ENCODE results near the gene FAM177B.

Gene FAM177B

DNA sequence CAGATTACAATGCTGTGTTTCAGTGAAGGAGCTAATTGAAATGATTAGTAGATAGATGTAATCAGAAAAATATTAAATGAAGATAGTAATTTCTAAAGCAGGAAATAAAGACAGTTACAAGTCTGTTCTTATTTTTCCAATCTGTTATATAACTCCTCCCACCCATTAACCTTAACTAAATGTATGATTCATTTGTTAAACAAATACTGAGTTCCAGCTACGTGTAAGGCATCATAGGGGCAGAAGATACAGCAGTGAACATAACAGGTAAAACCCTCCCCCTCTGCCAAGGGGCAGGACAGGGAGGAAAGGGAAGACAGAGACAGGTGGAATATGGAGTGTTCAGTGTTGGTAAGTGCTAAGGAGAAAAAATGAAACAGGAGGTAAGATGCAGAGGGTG, at the start of gene FAM177B:
Gene FAM177B (plus strand): TSS at position 231 of the 400 bp plus-strand sequence. CDS start 9,344 bp downstream, outside the sequence.
- DNase-seq, result no peak

DNA sequence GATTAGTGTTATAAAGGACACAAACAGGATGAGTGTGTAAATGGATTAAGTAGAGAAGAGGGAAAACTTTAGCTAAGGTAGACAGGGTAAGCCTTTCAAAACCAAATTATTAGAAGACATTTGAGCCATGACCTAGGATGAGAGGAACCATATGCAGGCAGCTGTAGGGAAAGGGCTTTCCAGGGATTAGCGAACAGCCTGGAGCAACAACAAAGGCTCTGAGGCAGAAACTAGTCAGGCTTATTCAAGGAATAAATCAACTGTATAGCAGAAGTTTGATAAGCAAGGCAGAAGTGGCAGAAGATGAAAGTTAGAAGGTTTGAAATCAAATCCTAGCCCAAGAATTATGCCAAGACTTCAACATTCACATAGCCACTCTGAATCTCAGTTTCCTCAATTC, 46.0 kb upstream of the FAM177B start:
- DNase-seq, result no peak

DNA sequence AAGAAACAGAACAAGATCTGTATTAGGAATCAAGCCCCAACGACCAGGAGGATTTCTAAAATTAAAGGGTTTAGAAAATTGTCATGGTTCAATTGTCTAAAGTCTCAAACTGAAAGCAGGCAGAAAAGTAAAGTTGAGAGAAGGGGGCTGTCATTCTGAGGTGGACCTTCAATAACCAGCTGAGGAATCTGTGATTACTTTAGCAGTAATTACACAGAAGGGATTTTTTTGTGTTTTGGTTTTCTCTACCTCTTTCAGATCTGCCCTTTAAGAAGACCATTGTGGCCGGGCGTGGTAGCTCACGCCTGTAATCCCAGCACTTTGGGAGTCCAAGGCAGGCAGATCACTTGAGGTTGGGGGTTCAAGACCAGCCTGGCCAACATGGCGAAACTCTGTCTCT, 42.1 kb upstream of the FAM177B start:
- DNase-seq, result no peak

DNA sequence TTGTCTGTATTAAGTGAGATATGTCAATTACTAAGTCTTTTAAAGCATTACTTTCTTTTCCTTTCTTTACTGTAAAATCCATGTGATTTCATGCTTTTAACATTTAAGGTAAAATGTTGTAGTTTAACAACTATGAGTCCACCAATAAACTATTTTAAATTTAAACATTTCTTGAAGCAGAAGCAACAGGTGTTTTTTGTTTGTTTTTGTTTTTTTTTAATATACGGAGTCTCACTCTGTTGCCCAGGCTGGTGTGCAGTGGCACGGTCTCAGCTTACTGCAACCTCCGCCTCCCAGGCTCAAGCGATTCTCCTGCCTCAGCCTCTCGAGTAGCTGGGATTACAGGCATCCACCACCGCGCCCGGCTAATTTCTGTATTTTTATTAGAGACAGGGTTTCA, 40.3 kb upstream of the FAM177B start:
- no peak for DNase-seq

DNA sequence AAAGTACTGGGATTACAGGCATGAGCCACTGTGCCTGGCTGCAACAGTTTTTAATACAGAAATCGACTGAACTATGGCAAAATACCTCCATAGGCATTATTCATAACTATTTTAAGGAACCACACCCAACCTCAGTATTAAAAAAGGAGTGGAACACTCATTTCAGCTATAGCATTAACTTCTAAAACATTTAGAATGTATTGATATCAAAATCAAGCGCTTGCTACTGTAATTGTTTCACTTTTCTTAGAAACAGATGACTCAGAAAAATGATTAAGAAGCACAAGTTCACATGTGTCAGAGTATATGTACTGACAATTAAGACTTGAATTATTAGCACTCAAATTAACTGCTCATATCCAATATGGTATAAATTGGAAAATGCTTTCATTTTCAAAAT, 39.8 kb upstream of the FAM177B start:
- DNase-seq, result no peak

DNA sequence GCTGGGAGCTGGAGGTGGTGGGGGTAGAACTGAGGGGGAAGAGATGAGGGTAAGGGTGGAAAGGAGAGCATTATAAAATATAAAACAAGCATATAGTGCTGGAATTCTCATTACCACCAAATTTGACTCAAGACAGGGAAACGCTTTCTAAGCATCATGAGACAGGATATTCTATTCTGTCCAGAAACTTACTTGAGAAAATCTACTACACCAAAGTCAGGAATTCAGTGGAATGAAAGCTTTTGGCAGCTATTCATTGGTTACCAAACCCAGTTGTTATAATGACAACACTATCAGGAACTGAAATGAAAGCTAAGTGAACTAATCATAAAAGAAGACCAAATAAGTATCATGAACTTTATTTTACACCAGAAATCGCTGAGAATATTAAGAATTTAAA, 39.2 kb upstream of the FAM177B start:
- no peak for DNase-seq

DNA sequence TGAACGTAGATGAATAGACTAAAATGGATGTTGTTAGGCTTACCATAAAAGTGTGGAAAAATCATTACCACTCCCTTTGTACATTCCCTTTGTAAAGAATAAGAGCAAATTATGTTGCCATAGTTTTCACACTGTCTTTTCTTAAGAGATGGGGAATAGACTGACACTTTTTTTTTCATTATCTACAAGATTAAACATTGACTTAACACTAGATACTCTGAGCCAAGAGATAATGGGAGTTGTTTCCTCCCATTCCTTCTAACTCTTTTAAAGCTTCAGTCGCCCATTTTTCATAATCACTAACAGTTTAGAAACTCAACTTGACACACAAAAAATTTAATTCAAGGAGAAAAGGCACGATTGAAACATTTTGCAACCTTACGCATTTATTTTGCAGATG, 34.8 kb upstream of the FAM177B start:
- DNase-seq, result no peak

DNA sequence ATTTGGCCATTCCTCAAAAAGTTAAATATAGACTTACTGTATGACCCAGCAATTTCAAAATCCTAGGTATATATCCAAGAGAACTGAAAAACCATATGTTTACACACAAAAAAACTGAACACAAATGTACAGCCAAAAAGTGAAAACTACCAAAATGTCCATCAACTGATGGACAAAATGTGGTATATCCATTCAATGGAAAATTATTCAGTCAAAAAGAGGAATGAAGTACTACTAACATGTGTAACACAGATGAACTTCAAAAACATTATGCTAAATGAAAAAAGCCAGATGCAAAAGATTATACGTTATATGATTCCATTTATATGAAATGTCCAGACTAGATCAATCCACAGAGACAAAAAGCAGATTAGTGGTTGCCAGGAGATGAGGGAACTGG, 32.7 kb upstream of the FAM177B start:
- no peak for DNase-seq

DNA sequence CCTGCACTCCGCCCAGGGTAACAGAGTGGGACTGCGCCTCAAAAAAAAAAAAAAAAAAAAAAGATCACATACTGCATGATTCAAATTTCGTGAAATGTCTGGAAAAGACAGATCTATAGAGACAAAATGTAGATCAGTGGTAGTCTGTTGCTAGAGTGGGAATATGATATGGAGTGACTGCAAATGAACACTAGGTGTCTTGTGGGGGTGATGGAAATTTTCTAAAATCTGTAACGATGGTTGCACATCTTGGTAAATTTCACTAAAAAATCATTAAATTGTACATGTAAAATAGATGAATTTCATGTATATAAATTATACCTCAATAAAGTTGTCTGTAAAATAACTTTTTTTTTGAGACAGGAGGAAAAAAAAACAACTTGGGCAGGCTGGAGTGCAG, 30.2 kb upstream of the FAM177B start:
- DNase-seq, result peak; percentile 21 to 38

DNA sequence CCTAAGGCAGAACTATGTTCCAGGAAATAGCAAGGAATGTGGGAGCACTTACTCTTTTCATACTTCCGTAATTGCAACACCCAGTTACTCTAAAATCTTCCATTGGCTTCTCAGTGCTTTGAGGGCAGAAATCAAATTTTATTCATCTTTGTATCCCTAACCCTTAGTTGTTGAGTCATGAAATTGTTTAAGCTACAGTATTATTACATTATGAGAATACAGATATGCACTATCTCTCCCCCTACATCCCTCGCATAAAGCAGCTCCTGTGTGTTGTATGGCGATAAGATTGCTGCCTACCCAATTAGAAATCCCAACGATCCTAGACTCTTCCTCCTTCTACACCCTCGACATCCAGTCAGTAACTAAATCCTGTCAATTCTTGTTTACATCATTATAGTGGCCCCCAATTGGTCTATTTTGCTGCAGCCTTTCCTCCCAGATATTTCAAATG, 27.3 kb upstream of the FAM177B start:
- no peak for DNase-seq

DNA sequence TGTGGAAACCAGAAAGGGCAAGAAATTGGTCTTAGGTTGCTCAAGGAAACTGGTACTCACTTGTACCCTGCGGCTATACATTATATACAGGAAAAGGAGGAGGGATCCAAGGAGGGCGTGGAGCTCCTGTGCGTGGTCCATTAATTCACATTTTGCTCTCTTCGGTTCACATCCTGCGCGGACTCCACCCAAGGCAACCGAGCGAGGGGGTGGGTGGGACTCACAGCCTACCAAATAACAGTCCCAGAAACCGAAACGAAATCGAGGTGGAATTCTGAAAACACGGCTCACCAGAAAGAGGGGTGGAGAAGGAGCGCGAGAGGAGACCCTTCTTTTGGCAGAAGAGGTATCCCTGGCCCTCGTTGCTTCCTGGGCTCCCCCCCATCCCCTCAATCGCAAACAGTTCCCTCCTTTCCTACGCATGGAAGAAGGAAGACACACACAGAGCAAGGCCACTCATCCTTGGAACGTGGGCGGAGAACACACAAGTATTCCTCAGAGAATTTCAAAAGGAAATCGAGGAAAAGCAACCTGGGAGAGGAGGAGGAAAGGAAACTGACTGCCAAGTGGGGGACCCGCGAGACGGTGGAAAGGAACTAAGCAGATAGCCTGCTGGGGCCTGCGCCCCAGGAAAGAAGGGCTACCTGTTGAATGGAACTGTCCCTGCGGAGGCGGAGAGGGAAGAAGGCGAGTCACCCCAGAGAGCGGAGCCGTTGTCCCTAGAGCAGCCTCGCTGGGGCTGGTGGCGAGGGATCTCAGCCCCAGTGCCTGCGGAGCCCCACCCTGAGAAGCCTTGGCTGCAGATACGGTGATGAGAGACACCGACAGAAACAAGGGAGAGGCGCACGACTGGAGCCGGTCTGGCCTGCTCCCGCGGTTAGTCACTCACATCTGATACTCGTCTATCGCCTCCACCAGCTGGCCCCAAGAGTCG, 25.4 kb upstream of the FAM177B start:
- peak; percentile 67 to 73 for DNase-seq

DNA sequence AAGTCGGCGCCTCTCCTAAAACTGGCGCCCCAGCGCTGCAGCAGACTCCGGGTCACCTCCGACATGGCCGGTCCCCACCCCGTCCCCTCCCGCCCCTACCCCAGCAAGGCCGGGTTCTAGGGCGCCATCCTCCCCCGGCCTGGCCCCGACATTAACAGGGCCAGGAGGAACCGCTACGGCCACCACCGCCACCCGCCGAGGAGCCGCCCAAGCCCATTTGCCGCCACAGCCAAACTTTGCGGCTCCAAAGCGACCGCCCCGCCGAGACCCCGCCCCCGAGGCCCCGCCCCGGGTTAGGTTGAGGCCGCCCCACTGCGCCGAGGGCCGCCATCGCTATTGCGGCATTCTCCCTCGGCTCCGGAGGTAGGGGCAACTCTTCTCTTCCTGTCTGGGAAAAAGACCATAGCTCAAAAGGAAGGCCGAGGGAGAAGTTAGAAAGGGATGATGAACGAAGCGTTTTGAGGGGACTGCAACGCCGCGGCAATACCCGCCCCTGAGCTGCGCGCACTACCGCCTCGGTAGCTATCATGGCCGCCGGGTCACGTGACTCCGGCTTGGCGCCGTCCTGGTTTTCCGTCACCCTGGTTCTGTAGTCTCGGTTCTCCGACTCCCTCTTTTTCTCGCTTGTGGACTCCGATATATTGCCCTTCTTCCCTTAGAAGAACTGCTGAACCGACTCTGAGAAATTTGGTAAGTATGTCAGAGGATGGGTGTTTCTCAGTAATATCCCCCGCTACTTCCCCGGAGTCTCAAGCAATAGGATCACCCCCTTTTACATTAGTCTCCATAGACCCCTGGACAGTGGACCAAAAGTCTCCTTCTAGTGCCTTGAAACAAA, 24.5 kb upstream of the FAM177B start, which contains the start of the genes AIDA and BROX:
Gene AIDA (minus strand): TSS at position 239 of the 838 bp plus-strand sequence. CDS start 174 bp downstream, at position 65.
Gene BROX (plus strand): TSS at position 312 of the 838 bp plus-strand sequence. CDS start 3,136 bp downstream, outside the sequence.
- DNase-seq, result peak; percentile 77

DNA sequence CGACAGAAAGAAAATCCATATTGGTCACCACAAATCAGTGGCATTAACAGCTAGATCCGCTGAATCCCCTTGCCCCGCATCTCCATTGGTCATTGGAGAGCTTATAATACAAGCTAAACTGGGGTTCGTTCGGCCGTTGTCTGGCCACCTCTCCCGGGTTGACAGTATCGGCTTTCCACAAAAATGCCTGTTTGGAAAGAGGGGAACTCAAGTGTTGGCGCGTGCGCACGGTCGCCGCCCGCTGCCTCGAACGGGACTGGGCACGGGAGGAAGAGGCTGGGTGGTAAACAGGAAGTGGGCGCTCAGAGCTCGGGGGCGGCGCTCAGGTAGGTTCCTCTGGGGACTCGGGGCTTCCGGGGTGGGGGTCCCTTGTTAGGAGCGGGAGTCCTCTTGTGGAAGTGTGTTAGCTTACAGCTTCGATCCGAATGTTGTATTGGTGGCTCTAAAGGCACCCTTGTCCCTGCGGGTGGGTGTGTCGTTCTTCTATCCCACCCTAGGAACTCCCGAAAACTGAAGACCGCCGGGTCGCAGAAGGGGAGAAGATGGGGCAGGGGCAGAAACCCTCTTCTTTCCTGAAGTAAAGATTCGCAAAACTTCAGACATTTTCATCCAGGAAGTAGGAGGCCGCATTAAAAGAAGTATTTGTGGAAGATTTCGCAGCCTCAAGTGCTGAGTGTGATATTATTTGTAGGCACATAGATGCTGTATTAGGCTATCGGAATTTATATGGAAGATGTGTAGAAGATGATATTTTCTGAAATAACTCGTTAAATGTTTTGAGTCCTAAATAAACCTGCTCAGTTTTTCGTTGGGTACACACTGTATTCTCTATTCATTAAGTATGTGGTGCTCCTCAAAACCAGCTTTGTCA, 23.7 kb upstream of the FAM177B start:
- DNase-seq, result peak; percentile 93 to 94

DNA sequence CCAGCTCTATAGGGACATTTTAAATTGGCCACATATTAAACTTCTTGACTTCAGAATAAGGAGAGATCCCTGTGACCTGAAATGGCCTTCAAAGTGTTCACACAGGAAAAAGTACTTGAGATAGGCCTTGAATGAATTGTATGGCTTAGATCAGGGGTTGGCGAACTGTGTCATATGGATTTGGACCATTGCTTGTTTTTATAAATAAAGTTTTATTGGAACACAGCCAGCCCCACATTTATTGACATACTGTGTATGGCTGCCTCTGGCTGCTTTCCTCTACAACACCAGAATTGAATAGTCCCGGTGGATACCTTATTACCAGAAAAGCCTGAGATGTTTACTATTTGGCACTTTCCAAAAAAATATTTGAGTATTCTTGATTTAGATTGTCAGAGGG, 20.6 kb upstream of the FAM177B start:
- DNase-seq, result no peak

DNA sequence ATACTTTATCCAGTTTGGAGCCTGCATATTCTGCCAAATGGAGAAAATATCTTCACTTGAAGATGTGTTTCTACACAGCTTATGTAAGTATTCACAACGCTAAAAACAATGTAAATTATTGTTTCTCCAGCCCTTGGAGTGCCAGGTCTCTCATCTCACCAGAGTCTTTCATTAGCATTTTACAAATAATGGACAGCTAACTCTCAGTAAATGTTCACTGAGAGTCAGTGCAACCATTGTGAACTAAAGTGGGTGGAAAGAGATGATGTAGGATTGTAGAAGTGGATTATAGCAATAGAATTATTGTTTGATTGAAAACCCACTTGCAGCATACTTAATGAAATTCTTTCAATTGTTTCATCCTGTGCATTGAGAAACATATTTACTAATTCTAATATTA, 8.3 kb upstream of the FAM177B start:
- DNase-seq, result no peak

DNA sequence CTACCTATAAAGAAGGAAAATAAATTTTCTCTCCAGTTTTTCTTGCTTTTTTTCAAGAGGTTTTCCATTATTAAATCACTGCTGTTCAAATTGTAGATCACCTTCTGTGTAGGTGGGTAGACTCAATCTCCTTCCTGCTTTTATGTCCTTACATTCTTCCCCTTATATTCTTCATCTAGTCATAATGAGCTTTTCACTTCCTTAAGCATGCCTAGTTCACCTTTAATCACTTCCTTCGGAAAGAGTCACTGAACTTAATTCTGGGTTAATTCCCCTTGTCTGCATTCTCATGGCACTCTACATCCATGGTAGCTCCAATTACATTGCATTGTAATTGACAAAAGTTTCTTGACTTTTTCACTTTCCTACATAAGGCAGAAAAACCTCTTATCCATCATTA, 6.1 kb upstream of the FAM177B start:
- DNase-seq, result no peak

DNA sequence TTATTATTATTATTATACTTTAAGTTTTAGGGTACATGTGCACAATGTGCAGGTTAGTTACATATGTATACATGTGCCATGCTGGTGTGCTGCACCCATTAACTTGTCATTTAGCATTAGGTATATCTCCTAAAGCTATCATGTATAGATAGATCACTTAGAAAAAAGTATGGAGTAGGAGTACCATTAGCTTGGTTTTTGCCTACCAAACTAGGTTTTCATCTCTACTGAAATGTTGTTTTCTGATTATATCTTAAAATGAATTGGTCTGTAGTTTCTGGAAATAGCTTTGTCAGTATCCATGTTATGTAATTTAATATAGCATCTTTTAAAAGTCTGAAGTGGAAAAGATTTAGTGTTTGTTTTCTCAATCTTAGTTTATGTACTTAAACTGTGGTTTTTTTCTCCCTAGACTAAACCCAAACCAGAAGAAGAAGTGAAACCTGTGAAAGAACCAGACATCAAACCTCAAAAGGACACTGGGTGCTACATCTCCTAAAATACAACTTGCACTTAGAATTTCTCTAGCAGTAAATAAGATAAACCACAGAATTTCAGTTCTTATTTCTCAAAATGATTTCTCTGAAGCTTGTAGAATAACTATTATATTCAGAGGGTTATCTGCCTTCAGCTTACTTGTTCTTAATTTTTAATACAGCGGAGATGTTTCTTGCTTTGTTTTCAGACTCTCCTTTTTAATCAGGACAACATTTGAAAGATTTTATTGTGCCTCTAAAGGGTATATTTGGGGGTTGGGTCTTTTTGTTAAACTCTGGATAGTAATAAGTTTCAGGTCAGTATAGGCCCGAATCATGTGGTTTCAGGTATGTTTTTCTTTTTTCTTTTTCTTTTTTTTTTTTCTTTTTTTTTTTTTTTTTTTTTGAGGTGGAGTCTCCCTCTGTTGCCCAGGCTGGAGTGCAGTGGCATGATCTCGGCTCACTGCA, 4.5 kb upstream of the FAM177B start:
- DNase-seq, result no peak

DNA sequence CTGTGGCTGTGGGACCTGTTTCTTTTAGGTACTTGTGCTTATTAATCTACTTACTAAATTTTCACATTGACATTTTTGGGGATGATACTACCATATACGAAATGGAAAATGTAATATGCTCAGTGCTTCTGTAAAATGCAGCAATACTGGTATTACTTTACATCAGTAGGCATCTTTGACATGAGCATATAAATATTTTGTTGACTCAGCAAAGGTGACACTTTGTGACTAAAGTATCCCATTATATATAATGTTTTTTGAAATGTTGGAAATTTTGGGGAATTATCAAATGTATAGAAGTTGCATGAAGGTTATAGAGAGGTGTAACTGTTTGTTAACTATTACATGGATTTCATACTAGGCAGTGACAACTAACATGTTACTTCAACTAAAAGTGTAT, 2.3 kb upstream of the FAM177B start:
- no peak for DNase-seq

DNA sequence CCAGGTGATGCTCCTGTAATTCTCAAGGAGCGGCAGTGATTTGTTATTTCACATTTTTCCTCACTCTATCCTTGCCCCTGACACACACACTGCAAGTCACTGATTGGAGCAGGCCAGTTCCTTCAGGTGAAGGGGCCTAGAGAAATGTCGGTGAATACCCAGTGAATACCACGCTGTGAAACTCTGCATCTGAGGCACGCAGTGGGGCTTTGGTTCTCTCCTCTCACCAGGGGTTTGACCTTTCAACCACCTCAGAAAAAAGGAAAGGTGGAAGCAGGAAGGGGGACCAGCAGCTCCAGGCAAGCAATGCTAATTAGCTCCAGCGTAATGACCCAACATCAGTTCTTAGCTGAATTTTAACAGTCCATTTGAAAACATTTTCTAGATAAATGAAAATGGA, 532 bp upstream of the FAM177B start:
- DNase-seq, result no peak

DNA sequence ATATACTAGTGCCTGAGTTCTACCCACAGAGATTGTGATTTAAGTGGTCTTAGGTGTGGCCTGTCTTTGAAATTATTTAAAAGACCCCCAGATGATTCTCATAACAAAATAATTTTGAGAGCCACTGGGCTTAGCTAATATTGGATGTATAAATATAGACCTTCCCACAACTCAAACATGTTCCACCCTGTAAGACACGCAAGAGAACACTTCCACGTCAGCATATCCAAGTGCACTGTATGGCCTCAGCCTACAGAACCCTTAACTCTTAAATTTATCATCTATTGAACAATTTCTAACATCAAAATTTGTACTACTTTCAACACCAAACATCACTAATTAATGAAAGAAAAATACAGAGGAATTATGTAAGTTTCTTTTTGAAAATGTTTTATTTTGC, 2.5 kb downstream of the FAM177B start:
- no peak for DNase-seq

DNA sequence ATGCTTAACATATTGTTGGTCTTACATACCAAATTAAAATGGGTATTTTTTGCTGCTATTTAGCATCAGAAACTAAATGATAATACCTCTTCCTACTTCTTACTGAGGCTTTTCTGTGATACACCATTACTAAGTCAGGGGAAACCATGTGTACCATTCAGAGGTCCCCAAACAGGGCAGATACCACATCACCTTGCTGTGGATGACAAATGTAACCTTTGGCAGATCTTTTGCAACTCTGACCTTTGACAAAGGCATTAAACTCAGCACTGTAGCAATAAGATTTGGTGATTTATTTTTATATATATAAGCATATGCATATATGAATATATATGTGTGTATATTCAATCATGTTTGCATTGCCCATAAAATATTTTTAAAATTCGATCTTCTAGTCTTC, 2.9 kb downstream of the FAM177B start:
- no peak for DNase-seq

Data from Kasumi-1 (cell line).